A549 treated with AZD9567 at 1 μM for 4 hours (cell line): Measurements from ENCODE around the gene CDC40. TPM values are rescaled to one million over a fixed set of nuclear protein-coding genes. Genes with fewer than 3 reads are reported as not detected.

ENCODE experiments used
- total RNA-seq: library from RNA; stranded (reverse); fragments of 200-300 nt; extraction: Qiagen RNA extraction; gene quantifications from 5 replicates; pipeline ENCODE4 v1.2.3, GENCODE V29; 2022; ENCODE audit not compliant: insufficient read depth

The CDC40 gene
- total RNA-seq, result 7.9 to 9.2 TPM (median 9.0 TPM) in 5 replicates

DNA sequence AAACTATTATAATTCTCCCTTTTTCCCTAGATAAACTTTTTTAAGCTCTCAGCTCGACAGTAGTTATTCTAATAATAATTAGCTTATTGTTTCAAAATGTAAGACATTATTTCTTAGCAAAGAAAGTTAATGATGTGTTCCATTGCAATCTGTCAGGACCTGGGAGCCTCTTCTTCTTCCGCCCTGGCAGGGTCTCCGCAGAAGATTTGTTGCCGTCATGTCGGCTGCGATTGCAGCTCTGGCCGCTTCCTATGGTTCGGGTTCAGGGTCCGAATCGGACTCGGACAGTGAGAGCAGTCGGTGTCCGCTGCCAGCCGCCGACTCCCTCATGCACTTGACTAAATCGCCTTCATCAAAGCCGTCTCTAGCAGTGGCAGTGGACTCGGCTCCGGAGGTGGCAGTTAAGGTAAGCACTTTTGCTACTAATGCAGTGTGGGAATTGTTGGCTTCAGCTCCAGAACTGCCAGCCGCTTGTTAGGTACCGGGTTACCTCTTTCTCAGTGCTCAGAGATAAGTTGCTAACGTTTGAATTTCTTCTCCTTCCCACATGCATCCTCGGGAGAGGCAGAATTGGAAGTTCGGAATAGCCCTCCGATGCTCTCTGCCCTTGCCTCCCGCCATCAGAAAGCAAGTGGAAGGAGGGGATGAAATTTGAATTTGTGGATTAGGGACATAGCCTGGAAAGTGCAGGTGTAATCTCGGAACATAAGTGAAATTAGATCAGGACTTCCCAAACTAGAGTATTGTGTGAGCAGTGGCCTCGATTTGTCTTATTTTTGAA lies at the start of gene CDC40:
Gene CDC40 (plus strand): TSS at position 200 of the 781 bp plus-strand sequence. CDS start 18 bp downstream, at position 218.

DNA sequence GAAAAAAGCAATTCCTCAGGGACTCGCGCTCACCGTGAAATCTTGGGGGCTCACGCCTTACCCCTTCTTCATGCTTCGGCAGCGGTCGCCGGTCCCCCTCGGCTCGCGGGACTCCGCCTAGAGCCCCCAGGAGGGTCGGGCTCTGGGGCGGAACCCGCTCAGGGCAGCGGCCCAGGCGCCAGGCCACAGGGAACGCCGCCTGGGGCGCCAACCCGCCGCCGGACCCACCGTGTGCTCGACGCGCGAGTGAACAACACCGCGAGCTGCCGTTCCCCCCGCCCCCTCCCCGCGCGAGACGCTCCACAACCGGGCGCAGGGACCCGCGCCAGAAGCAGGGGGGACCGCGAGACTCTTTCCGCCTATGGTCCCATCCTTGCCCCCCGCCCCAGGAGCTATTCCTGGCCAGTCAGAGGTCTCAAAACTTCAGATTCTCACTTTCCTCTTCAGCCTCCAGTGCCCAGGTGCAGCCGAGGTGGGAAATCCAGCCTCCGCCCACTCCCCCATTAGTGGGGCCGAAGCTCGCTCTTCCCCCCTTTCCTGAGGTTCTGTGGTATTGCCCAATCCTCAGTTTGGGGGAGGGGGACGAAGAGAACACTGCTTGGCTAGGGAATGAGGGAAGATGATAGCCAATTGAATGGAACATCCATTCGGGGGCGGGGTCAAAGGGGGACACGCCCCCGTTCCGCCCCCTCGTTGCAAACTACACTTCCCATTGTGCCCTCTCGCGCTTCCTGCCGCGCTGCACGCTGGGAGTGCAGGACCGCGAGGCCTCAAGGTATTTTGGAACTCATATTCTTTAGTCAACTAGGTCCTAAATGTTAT lies 610 bp upstream of the CDC40 start, which contains the start of gene WASF1:
Gene WASF1 (minus strand): TSS at position 265 of the 822 bp plus-strand sequence. CDS start 52,069 bp downstream, outside the sequence.

Other genes starting within 250 kb of the CDC40 start
- not detected in 5 replicates for gene GPR6, start 202.1 kb upstream of the CDC40 start, total RNA-seq
- gene WASF1, start 757 bp upstream of the CDC40 start, total RNA-seq, result 8.9 to 15.3 TPM (median 13.2 TPM) in 5 replicates
- not detected in 5 replicates for gene METTL24, start 177.9 kb downstream of the CDC40 start, total RNA-seq
- 0.05 to 0.13 TPM (median 0.09 TPM) in 4 of 5 replicates, not detected in the other for gene DDO, start 235.1 kb downstream of the CDC40 start, total RNA-seq